Measurements from ENCODE around the gene PPT1. TPM values are rescaled to one million over a fixed set of nuclear protein-coding genes. Genes with fewer than 3 reads are reported as not detected.
A peak's percentile ranks its signal among the peaks of the same experiment; 100 is the strongest.

Gene PPT1
- total and polyA plus RNA-seq, 2 of the 13 experiments (the other 11 are each of a cell fraction or from before 2014, with no cell fraction given), result 129 TPM

DNA sequence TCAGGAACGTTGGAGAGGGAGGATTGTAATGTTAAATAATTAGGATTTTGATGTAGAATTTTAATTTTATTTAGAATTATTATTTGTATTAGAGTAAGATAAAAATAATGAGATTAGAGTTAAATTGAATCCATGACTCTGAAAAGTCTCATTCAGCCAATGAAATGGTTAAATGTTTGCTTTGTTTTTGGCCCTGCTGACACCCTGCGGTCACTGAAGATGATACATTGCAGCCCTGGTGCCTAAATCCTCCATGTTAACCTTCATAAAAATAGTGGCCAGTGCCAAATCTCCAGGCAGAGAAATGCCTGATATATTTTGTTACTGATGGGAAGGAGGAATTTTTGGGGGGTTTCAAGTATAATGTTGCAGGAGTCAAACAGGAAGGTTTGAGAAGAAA, 36.8 kb upstream of the PPT1 start:
- WGBS (ENCODE audit: low lambda C conversion rate), result 7% methylated on average over 2 of the region's 2 CpGs
- Histone ChIP-seq H3K9me3 (ENCODE audit: low read length) (no peaks in the 10 kb centered on the region), H3K79me2 (ENCODE audit: insufficient read depth, low read length) (no peaks in the 10 kb centered on the region), H3K27me3 (ENCODE audit: control insufficient read depth in 1 of 2, insufficient read depth in 2 of 2, low read length in 2 of 2) (no peaks in the 10 kb centered on the region; a peak in 1 of 5 replicates), H4K20me1 (ENCODE audit: insufficient read depth, low read length) (no peaks in the 10 kb centered on the region), H3K4me3 (replicated peaks in 1 of 3; ENCODE audit: insufficient read depth in 1 of 3, low read depth in 2 of 3, low read length in 3 of 3) (no peak overlapping the region), H3K36me3 (replicated peaks in 1 of 2; ENCODE audit: control insufficient read depth in 1 of 2, insufficient read depth in 2 of 2, low read length in 2 of 2) (no peaks in the 10 kb centered on the region), H3K27ac (ENCODE audit: extremely low read length, insufficient read depth, low read length) (no peak overlapping the region), H3K4me2 (ENCODE audit: low read depth, low read length) (no peak overlapping the region), H3K9ac (ENCODE audit: insufficient read depth, low read depth, low read length) (no peak overlapping the region), H3K4me1 (ENCODE audit: insufficient read depth, low read length) (no peaks in the 10 kb centered on the region), H2AFZ (ENCODE audit: low read length) (no peak overlapping the region)
- in situ Hi-C loops (cut with HindIII; ENCODE audit: extremely low pct_ligation_motif_present, low pct_unique_long_range_greater_than_20kb), result no loop called here
- ATAC-seq, result no peak
- TF ChIP-seq, protein P1, sequence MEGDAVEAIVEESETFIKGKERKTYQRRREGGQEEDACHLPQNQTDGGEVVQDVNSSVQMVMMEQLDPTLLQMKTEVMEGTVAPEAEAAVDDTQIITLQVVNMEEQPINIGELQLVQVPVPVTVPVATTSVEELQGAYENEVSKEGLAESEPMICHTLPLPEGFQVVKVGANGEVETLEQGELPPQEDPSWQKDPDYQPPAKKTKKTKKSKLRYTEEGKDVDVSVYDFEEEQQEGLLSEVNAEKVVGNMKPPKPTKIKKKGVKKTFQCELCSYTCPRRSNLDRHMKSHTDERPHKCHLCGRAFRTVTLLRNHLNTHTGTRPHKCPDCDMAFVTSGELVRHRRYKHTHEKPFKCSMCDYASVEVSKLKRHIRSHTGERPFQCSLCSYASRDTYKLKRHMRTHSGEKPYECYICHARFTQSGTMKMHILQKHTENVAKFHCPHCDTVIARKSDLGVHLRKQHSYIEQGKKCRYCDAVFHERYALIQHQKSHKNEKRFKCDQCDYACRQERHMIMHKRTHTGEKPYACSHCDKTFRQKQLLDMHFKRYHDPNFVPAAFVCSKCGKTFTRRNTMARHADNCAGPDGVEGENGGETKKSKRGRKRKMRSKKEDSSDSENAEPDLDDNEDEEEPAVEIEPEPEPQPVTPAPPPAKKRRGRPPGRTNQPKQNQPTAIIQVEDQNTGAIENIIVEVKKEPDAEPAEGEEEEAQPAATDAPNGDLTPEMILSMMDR (CRISPR knock-in tag; IDR thresholded peaks at IDR 0.05), result 0 out of 2 replicates have a peak, but pooled peaks have one; percentile 9
- TF ChIP-seq SIN3A (IDR thresholded peaks at IDR 0.05; ENCODE audit: borderline replicate concordance, low read depth, low read length), result no peak
- peak; percentile 95 for TF ChIP-seq ZNF652 (CRISPR knock-in tag; IDR thresholded peaks at IDR 0.05; ENCODE audit: borderline replicate concordance, low read depth)
- TF ChIP-seq ZMAT3 (CRISPR knock-in tag; conservative IDR thresholded peaks at IDR 0.05), result no peak
- BruUV-seq (replicated peaks), result no TSS peak
- CTCF ChIA-PET (ENCODE audit: low intra/inter-chr PET ratio, low total read pairs), result no interaction called here
- POLR2A ChIA-PET, result interaction anchor here (0.7 kb wide), 1 partner anchor 15 kb away, joined by 4 read pairs; no protein-coding TSS in a partner anchor
- no peak for DNase-seq (ENCODE audit: low spot score)
- intact Hi-C loops (cut with micrococcal nuclease; ENCODE audit: unreplicated experiment), result no loop called here
- FAIRE-seq, result no peak

GRCh38 chr1:40133312-40133665, 36.2 kb upstream of the PPT1 start:
- intact Hi-C loops (cut with micrococcal nuclease; ENCODE audit: unreplicated experiment), result no loop called here
- no peak overlapping the region for H3K4me2 ChIP-seq (ENCODE audit: low read depth, low read length)
- no peaks in the 10 kb centered on the region; a peak in 1 of 5 replicates for H3K27me3 ChIP-seq (ENCODE audit: control insufficient read depth in 1 of 2, insufficient read depth in 2 of 2, low read length in 2 of 2)
- H3K79me2 ChIP-seq (ENCODE audit: insufficient read depth, low read length), result no peaks in the 10 kb centered on the region
- no peaks in the 10 kb centered on the region for H3K9me3 ChIP-seq (ENCODE audit: low read length)
- H4K20me1 ChIP-seq (ENCODE audit: insufficient read depth, low read length), result no peaks in the 10 kb centered on the region
- 75% methylated on average over 21 of the region's 21 CpGs for WGBS (ENCODE audit: low lambda C conversion rate)
- H3K36me3 ChIP-seq (replicated peaks in 1 of 2; ENCODE audit: control insufficient read depth in 1 of 2, insufficient read depth in 2 of 2, low read length in 2 of 2), result no peaks in the 10 kb centered on the region
- H3K9ac ChIP-seq (ENCODE audit: insufficient read depth, low read depth, low read length), result no peak overlapping the region
- H3K27ac ChIP-seq (ENCODE audit: extremely low read length, insufficient read depth, low read length), result no peak overlapping the region
- FAIRE-seq (no peak), DNase-seq (ENCODE audit: low spot score) (no peak), ATAC-seq (no peak)
- H2AFZ ChIP-seq (ENCODE audit: low read length), result no peak overlapping the region
- in situ Hi-C loops (cut with HindIII; ENCODE audit: extremely low pct_ligation_motif_present, low pct_unique_long_range_greater_than_20kb), result no loop called here
- H3K4me1 ChIP-seq (ENCODE audit: insufficient read depth, low read length), result no peaks in the 10 kb centered on the region
- no peak for TF ChIP-seq ZNF451 (CRISPR knock-in tag; IDR thresholded peaks at IDR 0.05)
- no peak for TF ChIP-seq FLYWCH1 (CRISPR knock-in tag; IDR thresholded peaks at IDR 0.05)
- POLR2A ChIA-PET, result interaction anchor here (0.7 kb wide), 1 partner anchor 15 kb away, joined by 4 read pairs; no protein-coding TSS in a partner anchor
- CTCF ChIA-PET (ENCODE audit: low intra/inter-chr PET ratio, low total read pairs), result no interaction called here
- no peak overlapping the region for H3K4me3 ChIP-seq (replicated peaks in 1 of 3; ENCODE audit: insufficient read depth in 1 of 3, low read depth in 2 of 3, low read length in 3 of 3)
- BruUV-seq (replicated peaks), result no TSS peak
